Astrocyte of the spinal cord (primary cell): Measurements from ENCODE around the gene SMG6.

Experiments
- DNase-seq: peaks from one replicate; pipeline ENCODE4 v3.0.0; 2011; ENCODE audit warnings: low read depth, low spot score
- H3K4me3 ChIP-seq: 2 replicates; pipeline ENCODE4 v1.5.1; 2011; ENCODE audit warnings: low read depth, mild to moderate bottlenecking, low read length, moderate library complexity
- in situ Hi-C: cut with HindIII; loops from 2 replicates; pipeline ENCODE4 v1.10.0; 2017; ENCODE audit warnings: low sequenced_read_pairs
- TF ChIP-seq, protein P1 (sequence below): IDR thresholded peaks from 2 replicates; pipeline ENCODE4 v1.5.1; 2012; ENCODE audit warnings: low read depth, mild to moderate bottlenecking, low read length, inconsistent platforms

The SMG6 gene

GRCh38 chr17:2253362-2253761 is 50.2 kb downstream of the SMG6 start:
- TF ChIP-seq, protein P1, sequence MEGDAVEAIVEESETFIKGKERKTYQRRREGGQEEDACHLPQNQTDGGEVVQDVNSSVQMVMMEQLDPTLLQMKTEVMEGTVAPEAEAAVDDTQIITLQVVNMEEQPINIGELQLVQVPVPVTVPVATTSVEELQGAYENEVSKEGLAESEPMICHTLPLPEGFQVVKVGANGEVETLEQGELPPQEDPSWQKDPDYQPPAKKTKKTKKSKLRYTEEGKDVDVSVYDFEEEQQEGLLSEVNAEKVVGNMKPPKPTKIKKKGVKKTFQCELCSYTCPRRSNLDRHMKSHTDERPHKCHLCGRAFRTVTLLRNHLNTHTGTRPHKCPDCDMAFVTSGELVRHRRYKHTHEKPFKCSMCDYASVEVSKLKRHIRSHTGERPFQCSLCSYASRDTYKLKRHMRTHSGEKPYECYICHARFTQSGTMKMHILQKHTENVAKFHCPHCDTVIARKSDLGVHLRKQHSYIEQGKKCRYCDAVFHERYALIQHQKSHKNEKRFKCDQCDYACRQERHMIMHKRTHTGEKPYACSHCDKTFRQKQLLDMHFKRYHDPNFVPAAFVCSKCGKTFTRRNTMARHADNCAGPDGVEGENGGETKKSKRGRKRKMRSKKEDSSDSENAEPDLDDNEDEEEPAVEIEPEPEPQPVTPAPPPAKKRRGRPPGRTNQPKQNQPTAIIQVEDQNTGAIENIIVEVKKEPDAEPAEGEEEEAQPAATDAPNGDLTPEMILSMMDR: no peak
- no peak overlapping the region for H3K4me3 ChIP-seq
- DNase-seq: no peak
- in situ Hi-C loops: no loop called here

GRCh38 chr17:2251098-2251497 is 52.5 kb downstream of the SMG6 start:
- no peak overlapping the region for H3K4me3 ChIP-seq
- in situ Hi-C loops: no loop called here
- no peak for DNase-seq
- TF ChIP-seq, protein P1: no peak

GRCh38 chr17:2250140-2251095 is 53.2 kb downstream of the SMG6 start:
- TF ChIP-seq, protein P1: no peak
- DNase-seq: no peak
- no peak overlapping the region for H3K4me3 ChIP-seq
- in situ Hi-C loops: no loop called here

DNA sequence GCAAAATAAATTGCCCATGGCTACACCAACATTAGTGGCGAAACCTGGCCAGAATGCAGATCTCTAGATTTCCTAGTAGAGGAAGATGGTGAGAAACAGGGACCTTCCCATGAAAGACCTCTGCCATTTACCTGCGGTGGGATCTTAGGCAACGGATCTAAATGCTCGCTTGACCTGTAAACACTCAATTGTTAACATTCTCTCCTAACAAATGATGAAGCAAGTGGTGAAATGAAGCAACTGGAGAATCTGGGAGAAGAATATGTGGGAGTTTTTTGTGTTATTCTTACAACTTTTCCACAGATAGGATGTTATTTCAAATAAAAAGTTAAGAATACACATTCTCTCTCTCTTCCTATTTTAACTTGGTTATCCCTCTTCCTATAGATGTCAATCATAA is 56.6 kb downstream of the SMG6 start:
- DNase-seq: no peak
- in situ Hi-C loops: no loop called here
- TF ChIP-seq, protein P1: no peak
- no peak overlapping the region for H3K4me3 ChIP-seq

DNA sequence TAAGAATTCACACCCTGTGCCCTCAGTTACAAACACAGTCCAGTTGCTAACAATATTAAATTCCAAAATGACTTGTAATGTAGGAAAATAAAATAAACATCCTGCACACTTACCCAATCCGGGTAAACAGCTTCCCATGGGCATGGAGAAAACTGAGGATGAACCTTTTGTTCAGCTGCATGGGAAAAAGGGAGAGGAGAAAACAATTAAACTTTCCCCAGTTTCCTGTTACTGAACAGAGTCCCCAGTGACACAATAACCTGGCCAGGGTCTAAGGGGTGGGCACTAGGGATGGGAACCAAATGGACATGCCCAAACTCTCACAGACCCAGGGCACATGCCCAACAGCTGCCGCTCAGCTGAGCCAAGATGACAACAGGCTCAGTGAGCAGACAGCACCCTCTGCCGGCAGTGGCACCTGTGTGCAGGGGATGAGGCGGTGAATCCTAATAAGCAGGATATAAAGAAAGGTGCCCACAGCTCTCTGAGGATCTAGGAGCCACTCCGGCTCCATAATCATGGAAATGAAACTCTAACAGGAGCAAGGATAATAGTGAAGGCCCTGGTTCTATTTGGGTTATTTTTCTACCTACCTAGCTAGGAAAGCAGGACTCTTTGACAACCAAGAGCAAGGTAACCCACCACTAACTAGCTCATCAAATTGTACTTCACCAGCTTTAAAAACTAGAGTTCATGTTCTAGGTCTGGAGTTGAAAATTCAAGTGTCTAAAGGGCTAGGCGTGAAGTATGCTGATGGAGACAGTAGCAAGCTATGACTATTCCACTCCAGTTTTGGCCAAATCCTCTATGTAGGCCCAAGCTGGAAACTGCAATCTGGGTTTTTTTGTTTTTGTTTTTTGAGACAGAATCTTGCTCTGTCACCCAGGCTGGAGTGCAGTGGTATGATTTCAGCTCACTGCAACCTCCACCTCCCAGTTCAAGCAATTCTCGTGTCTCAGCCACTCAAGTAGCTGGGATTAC is 58.8 kb downstream of the SMG6 start:
- in situ Hi-C loops: no loop called here
- peak; percentile 89 for DNase-seq
- H3K4me3 ChIP-seq: no peak overlapping the region
- TF ChIP-seq, protein P1: peak; percentile 98

GRCh38 chr17:2243953-2244352 is 59.6 kb downstream of the SMG6 start:
- in situ Hi-C loops: no loop called here
- no peak for DNase-seq
- H3K4me3 ChIP-seq: no peak overlapping the region
- TF ChIP-seq, protein P1: no peak
